GM18520 (cell line): ENCODE measurements around the gene FAM111A.
"Not testable (repeated sequence)": the region's sequence is repeated elsewhere in the genome, so short reads cannot be mapped to it uniquely, and the experiment has no call there.

Experiments
- ATAC-seq: cut with Tn5 transposase; IDR thresholded peaks from one replicate; pipeline ENCODE4 v1.9.1; 2021; ENCODE audit not compliant: unreplicated experiment

Gene FAM111A, protein sequence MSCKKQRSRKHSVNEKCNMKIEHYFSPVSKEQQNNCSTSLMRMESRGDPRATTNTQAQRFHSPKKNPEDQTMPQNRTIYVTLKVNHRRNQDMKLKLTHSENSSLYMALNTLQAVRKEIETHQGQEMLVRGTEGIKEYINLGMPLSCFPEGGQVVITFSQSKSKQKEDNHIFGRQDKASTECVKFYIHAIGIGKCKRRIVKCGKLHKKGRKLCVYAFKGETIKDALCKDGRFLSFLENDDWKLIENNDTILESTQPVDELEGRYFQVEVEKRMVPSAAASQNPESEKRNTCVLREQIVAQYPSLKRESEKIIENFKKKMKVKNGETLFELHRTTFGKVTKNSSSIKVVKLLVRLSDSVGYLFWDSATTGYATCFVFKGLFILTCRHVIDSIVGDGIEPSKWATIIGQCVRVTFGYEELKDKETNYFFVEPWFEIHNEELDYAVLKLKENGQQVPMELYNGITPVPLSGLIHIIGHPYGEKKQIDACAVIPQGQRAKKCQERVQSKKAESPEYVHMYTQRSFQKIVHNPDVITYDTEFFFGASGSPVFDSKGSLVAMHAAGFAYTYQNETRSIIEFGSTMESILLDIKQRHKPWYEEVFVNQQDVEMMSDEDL

DNA sequence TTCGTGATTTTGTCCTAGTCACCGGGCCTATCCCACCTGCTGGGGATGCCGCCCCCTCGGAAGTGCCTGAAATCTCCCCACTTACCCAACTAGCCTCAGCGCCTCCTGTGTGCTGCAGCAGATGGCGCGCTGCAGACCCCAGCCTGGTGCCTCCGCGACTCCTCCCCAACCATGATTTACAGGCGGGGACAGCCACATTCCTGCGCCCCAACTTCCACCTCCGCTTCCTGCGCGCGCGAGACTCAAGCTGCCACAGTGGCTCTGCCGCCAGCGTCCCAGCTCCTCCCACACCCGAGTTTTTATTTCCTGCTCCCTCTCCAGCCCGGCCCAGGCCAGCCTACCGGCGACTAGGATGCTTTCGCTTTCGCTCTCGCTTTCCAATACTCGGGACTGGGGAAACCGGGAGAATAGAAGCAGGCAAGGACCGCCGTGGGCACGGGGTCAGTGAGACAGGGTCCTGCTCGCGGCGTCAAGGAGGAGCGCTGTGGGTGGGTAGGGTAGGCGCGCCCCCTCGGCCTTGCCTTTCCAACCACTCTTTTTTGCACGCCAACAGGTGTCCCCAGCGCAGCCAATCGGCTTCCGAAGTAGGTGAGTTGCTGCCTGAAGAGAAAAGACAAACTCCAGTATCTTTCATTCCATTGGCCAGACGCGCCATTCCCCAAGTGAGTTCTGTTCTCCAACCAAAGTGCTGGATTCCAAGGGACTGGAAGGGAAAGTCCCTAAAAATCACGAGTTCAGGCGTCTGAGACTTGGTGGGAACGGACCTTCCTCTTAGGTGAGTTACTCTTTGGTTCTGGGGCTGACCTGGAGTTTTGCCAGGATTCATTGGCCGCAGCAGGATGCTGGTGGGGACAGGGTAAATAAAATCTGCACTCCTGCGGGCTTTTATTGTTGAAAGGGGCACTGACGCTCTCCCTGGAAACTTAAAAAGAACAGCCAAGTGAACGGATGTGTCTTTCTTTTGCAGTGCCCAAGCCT, at the start of gene FAM111A:
Gene FAM111A, plus strand, starts transcription at position 327 of the 978 bp plus-strand sequence. CDS start 6,017 bp downstream, outside the sequence.
- peak; percentile 58 for ATAC-seq

DNA sequence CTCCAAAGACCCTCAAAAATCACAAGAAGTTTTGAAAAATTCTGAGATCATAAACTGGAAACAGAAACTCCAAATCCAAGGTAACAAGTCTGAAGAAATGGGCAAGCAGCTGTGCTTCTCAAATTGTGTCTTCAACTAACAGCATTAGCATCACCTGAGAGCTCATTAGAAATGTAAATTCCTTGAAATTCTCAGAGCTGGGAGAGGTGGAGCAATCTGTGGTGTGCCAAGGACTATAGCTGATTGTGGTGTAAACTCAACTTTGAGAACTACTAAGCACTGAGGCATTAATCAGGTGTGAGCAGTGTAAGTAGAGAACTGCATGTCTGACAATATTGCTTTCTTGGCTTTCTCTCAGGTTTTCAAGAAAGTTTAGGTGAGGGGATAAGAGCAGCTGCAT, 49.1 kb upstream of the FAM111A start:
- ATAC-seq, result not testable (repeated sequence)

DNA sequence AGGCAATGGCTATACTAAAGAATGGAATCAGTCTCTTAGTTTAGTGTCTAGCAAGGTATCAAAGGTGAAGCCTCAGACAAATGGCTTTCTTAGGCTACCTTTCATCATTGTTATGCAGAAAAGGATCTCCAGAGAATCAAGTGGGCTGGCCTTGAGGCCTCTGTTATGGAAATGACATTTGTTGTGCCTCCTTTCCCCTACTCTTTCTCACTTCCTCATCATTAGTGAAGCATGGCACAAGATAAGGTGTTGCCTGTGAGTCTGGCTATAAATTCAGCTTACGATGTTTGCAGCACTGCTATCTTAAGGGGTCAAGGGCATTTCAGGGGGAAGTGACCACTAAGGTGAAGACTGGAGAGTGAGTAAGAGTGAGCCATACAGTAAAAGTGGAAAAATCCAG, 47.4 kb upstream of the FAM111A start:
- peak; percentile 50 for ATAC-seq

DNA sequence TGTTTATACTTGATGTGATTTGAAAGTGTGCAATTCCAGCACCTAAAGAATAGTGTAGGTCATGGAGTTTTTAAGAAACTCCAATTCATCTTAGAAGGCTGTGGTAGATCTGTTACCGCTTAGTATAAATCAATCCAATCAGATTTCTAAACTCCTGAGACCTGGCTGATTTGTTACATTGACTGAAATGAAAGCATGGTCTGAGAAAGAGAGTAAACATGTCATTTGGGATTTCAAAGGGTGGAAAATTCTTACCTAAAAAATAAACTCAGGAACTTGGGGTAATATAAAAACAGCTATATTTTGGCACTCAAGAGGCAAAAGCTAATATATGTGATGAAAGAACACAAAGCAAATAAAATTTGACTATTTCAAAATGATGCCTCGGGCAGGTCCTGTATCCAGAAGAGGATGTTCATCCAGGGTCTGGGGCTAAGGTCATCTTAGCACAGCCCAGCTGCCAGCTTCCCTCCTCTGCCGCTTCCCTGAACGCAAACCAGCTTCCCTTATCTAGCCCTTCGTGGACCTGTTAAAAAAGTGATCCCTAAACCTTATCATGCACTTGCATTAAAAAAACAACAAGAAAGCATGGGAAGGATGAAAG, 46.6 kb upstream of the FAM111A start:
- ATAC-seq, result not testable (repeated sequence)

DNA sequence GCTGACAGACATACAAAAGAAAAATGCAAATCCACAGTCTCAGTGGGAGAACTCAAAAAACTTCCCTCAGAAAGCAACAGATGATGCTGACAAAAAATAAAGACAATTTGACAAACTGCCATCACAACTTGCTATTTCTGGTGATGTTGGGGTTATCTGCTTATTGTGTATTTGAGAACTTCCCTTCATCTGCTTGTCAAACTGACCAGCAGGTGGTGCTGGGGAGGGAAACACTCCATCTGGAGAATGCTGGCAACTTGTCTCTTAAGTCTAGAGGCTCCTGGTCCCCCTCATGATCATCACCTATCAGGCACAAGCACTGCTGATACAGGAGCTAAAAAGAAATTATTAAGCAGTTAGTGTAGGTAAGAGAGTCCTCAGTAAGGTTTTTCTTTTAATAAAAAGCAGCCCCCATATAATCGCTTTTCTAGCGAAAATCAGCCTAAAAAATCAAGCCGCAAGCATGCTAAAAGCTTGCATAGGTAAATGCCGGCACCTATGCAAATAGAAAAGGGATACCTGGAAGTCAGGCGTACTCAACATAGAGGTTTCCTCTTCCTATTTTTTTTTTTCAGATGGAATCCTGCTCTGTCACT, 45.4 kb upstream of the FAM111A start:
- ATAC-seq, result peak; percentile 29

DNA sequence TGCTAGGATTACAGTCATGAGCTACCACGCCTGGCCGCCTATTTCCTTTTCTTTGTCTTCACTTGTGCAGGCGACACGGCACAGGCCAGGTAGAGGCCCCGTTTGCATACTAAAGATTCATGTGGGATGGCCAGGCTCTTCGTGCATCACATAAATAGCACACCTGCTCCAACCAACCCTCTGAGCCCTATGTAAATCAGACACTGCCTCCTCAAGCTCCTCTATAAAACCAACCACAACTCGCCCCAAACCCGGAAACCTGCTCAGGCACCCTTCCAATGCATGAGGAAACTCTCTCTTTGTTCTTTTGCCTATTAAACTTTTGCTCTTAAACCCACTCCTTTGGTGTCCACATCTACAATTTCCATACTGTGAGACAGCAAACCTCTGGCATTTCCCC, 44.7 kb upstream of the FAM111A start:
- ATAC-seq, result not testable (repeated sequence)

DNA sequence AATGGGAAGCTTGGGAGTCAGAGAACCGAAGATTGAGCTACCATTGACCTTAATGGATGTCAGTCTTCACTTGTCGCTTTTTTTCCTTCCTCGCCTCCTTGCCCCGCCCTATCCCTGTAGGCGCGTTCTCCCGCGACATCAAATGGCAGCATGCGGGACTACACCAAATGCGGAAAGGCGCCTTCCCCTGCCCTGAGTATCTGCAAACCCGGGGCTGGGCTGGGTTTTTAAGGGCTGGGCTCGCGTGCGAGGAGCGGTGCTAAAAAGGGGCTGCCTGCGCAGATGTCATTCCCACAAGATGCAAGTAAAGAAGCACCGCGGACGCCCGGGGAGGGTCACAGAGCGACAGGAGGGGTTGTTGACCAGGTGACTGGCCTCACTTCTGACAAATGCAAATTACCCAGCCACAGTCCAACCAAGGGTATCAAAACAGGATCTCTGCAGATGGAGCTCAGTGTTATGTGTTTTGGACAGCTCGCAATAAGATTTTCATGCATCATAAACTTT, 40.3 kb upstream of the FAM111A start:
- peak; percentile 49 for ATAC-seq

DNA sequence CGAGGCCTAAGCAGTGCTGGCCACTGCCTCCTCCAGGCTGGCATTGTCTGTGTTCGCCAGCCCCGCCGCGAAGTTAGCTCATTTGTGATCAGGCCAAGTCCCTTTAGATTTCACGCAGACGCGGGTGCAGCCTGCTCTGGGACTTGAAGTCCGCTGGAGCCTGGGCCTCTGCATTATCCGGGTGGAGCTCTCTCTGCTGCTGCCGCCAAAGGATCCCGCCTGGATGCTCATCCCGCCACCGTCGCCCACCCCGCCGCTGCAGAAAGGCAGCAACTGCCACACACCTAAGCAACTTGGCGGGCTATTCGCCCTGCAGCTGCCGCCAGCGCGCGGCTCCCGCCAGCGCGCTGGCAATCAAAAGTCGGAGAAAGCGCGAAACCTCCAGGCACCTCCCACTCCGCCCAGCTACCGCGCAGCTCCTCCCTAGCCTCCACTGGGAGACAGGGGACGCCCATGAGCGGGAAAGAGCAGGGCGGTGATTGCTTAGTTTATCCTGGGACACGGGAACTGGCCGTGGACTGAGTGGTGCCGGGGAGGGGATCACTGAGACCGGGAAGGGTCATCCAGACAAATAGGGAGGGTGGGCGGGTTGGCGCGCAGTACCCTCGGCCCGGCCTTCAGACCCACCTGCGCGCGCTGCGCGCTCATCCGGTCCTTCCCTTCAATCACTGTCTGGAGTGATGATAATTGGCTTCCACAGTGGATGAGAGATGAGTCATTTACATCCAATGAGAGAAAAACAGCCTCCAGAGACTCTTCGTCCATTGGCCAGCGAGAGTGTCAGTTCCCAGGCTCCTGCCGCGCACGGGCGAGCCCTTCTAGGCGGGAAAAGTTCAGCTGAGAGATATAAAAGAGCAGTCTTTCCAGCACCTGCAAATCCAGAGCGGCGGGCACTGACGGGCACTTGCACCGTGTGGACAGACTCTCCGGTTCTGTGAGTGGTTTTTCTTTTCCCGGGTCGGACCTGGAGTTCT, 36.0 kb upstream of the FAM111A start, which contains the start of gene FAM111B:
Gene FAM111B, plus strand, starts transcription at position 875 of the 974 bp plus-strand sequence. CDS start 2,389 bp downstream, outside the sequence.
- peak; percentile 60 for ATAC-seq

DNA sequence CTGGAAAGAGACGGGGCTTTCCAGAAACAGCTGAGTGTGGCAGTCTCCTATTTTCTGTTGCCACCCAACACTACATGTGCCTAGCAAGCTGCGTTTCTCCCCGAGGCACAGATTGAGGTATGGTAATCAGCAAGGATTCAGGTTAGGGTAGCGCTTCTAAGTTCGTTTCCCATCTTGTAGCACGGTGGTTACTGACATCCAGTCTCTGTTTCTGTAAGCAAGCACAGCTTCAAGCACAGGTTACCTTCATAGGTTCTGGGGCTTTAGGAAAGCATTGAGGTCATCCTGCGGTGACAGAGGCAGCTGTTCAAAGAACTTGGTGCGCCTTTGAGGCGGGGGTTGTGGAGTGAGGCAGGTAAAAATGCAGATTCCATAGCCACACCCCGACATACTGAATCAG, 34.9 kb upstream of the FAM111A start:
- peak; percentile 28 for ATAC-seq

DNA sequence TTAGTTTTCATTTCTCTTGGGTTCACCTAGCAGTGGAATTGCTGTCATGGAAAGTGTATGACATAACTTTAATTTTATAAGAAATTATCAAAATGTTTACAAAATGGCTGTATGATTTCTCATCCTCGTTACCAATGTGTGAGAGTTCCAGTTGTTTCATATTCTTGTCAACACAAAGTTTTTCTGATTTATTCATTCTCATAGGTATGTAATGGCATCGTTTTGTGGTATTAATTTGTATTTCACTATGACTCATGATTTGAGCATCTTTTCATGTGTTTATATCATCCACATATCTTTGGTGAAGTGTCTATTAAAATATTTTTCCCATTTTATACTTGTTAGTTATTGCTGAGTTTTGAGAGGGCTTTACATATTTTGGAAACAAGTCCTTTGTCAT, 30.2 kb upstream of the FAM111A start:
- ATAC-seq, result no peak

DNA sequence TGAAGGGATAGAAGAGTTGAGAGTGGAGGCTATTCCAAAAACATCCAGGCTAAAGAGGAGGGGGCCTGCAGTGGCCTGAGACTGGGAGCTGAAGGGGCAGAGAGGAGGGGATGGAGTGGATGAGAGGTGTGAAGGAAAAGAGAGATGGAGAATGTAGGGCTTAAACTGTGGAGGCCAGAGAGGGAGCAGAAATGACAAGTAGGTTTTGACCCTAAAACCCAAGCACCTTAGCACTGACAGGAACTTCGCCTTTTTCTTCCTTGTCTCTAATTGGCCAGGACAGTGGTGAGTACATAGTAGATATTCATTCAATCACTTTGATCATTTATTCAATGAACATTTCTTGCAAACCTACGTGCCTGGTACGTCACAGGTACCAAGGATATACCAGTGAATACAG, 28.3 kb upstream of the FAM111A start:
- ATAC-seq, result no peak

DNA sequence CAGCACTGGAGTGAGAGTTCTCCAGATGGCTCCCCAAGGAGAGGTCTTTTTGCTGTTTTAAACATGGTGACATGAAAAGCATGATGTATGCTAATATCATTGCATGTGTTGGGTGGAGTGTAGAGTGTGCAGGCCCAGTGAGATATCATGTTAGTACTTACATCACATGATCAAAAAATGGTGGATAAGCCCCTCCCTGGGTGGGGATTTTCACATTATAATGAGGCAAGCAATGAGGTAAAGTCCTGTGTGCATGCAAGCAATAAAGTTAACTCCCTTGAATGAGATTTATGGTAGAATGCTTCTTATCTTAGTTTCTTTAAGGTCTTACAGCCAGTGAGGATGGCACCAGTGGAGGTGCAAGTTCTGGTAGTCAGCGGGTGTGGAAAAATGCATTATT, 27.1 kb upstream of the FAM111A start:
- ATAC-seq, result no peak

DNA sequence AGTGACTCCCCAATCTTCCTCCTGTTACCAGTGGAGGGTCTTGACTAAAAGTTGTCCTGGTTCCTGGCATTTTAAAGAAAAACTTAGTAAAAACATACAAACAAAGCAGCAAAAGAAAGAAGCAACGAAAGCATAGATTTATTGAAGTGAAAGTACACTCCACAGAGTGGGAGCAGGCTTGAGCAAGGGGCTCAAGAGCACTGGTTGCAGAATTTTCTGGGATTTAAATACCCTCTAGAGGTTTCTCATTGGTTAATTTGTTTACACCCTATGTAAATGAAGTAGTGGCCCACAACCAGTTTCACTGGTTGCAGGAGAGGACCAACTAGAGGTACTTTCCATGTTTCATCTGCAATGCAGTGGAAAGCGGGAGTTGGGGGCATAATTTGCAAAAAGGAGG, 24.9 kb upstream of the FAM111A start:
- no peak for ATAC-seq

DNA sequence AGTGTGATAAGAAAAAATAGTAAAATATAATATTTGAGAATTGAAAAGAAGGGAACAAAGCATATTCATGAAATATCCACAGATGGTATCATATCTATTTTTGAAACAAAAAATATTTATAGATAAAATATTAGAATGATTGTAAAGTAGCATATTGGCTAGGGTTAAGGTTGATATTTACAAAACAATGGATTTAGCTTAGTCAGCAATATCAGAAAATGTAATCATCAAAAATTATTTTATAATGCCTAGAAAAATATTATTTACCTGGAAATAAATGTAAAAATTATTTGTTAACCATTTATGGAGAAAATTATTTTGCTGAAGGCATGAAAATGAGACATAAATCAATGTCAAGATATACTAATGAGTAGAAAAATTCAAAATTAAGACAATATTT, 22.8 kb upstream of the FAM111A start:
- ATAC-seq, result no peak

DNA sequence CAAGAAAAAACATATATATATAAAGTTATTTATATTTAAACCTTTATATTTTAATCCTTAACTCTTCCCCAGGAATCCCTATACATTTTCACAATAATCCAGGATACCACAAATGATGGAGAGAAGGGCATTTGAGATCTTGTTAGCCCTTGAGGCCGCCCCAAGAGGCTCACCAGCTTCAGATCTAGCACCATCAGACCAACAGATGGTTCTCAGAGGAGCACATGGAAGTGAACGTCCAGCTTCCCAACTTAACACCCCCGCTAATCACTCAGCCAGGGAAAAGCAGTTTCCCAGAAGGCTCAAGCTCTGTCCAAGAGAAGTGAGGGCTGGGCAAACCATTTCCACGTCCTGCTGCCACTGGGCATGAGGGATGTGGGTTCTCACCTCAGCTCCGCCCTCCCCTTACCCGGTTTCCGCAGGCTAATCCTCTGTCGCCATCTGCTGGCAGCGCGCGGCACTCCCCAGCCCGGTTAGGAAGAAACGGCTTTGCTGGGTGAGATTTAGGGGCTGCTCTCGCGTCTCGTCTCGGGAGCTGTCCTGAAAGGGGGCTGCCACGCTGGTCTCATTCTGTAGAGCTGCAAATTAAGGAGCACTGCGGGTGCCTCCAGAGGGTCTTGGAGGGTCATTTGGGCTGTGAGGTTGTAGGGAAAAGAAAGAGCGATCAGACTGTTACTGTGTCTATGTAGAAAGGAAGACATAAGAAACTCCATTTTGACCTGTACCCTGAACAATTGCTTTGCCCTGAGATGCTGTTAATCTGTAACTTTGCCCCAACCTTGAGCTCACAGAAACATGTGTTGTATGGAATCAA, 6.8 kb upstream of the FAM111A start:
- peak; percentile 91 for ATAC-seq

DNA sequence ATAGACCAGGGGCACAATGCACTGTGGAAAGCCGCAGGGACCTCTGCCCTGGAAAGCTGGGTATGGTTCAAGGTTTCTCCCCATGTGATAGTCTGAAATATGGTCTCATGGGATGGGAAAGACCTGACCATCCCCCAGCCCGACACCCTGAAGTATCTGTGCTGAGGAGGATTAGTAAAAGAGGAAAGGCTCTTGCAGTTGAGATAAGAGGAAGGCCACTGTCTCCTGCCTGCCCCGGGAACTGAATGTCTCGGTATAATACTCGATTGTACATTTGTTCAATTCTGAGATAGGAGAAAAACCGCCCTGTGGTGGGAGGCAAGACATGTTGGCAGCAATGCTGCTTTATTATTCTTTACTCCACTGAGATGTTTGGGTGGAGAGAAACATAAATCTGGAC, 6.1 kb upstream of the FAM111A start:
- not testable (repeated sequence) for ATAC-seq

DNA sequence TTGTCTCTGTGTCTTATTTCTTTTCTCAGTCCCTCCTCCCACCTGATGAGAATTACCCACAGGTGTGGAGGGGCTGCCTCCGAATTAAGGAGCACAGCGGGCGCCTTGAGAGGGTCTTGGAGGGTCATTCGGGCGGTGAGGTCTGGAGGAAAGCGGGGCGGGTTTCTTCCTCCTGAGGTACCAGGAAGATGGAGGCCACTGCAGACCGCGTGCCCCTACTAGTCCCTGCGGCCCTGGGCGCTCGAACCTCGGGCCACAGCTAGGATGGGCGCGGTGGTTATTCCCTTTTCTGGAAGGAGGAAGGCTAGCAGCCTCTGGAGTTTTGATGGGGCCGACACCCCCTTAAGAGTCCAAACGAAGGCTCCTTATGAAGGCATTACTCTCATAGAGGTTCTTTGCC, 5.5 kb upstream of the FAM111A start:
- no peak for ATAC-seq

DNA sequence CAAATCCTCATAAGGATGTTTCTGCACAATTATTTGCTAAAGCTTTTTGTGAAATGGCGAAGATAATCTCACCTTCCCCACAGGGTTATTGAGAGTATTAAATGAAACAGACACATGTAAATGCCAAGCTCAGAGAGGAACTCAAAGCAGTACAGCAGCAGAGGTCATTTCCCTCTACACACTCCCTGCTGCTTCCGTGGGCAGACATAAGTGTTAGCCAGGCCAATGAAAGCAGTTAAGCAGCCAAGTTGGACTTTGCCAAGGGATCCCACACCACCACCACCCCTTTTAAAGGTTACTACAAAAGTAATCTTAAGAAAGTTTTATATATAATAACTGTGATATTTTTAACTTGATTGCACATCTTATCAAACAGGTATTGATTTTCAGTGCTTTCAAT, 4.0 kb upstream of the FAM111A start:
- no peak for ATAC-seq
